Measurements from ENCODE around the gene SP140. TPM values are rescaled to one million over a fixed set of nuclear protein-coding genes. Genes with fewer than 3 reads are reported as not detected.

The SP140 gene
- total and polyA plus RNA-seq, 9 of the 15 experiments (the other 6 are each of a cell fraction or from before 2014, with no cell fraction given), result 0.04 to 1.1 (median 0.57) TPM; not detected in 1

GRCh38 chr2:230323385-230324106 is 98.0 kb downstream of the SP140 start:
- POLR2A ChIA-PET, result no interaction called here
- Histone ChIP-seq H3K4me1 (replicated peaks in 1 of 2; ENCODE audit: control insufficient read depth in 2 of 2, insufficient read depth in 2 of 2, low read length in 2 of 2) (peaks cover 0 to 16% of the 10 kb centered on the region in 2 experiments; a peak in 3 of 5 replicates), H3K79me2 (ENCODE audit: control insufficient read depth, insufficient read depth, low read length) (peaks cover 7% of the 10 kb centered on the region; the same call in 2 of the 3 replicates), H3K4me3 (no peak overlapping the region), H4K20me1 (replicated peaks; ENCODE audit: control insufficient read depth, insufficient read depth, low read length) (no peaks in the 10 kb centered on the region), H3K27me3 (ENCODE audit: control insufficient read depth in 2 of 2, insufficient read depth in 2 of 2, low read length in 2 of 2) (no peaks in the 10 kb centered on the region), H3K9me1 (ENCODE audit: control insufficient read depth, insufficient read depth, low read length) (no peaks in the 10 kb centered on the region), H3K27ac (ENCODE audit: extremely low read depth, low read depth, low read length) (no peak overlapping the region), H3K9ac (ENCODE audit: insufficient read depth in 1 of 2, low read depth in 2 of 2, low read length in 2 of 2) (peak overlapping the region in 1 of 2 experiments; percentile 79; a peak in 1 of 4 replicates), H2AFZ (ENCODE audit: low read depth, low read length) (peak overlapping the region; percentile 95), H3K4me2 (ENCODE audit: insufficient read depth, low read length) (peak overlapping the region; percentile 55; the same call in 1 of the 2 replicates), H3K36me3 (ENCODE audit: control insufficient read depth, insufficient read depth, low read length) (no peaks in the 10 kb centered on the region), H3K9me3 (replicated peaks; ENCODE audit: control insufficient read depth, insufficient read depth, low read depth, low read length) (peaks cover 5% of the 10 kb centered on the region)
- CTCF ChIA-PET (ENCODE audit: low intra/inter-chr PET ratio), result no interaction called here
- DNase-seq (ENCODE audit: extremely low read depth in 1 of 4, low spot score in 3 of 4), result peak; percentile 69 to 86 (median 86)
- 33% methylated on average over 15 of the region's 18 CpGs for WGBS (ENCODE audit: insufficient coverage, low coverage, missing lambda C conversion rate)
- in situ Hi-C loops (cut with MboI) (no loop called here), intact Hi-C loops (cut with micrococcal nuclease) (loop anchor here (10.0 kb wide), 1 partner anchor 291 kb away; no protein-coding TSS in a partner anchor)
- no peak for FAIRE-seq
- peak; percentile 85 for ATAC-seq
- BruUV-seq (replicated peaks), result no TSS peak
- TF ChIP-seq MGA (IDR thresholded peaks at IDR 0.05) (peak; percentile 40), CCAR2 (IDR thresholded peaks at IDR 0.05; ENCODE audit: low read depth, low read length) (no peak), POLR2A (conservative IDR thresholded peaks at IDR 0.05) (0 out of 2 replicates have a peak, but pooled peaks have one; percentile 42), ZNF263 (CRISPR knock-in tag; IDR thresholded peaks at IDR 0.05; ENCODE audit: borderline replicate concordance) (0 out of 2 replicates have a peak, but pooled peaks have one; percentile 23), CC2D1A (IDR thresholded peaks at IDR 0.05) (peak; percentile 44; the same call in 1 of the 2 replicates), RAD21 (CRISPR knock-in tag; conservative IDR thresholded peaks at IDR 0.05 in 1 of 2, IDR thresholded peaks at IDR 0.05 in 1 of 2) (peak in 1 of 2 experiments; percentile 51; a peak in 2 of 4 replicates)
